Islet of Langerhans (tissue), 1 donor: ENCODE results near the gene OSBPL2.

Source experiments
- FAIRE-seq: peaks from one replicate; lab custom pipeline; 2011; peaks lifted over from hg19 to GRCh38; lab: Jason Lieb, UNC

The OSBPL2 gene

GRCh38 chr20:62301773-62302340 lies 63.5 kb downstream of the OSBPL2 start:
- no peak for FAIRE-seq

GRCh38 chr20:62302341-62303061 lies 64.2 kb downstream of the OSBPL2 start, which contains the start of gene ADRM1:
Gene ADRM1, plus strand, starts transcription at chr20:62302997. Its CDS starts 572 bp downstream, at chr20:62303569.
- no peak for FAIRE-seq

- FAIRE-seq, result no peak
Measured at GRCh38 chr20:62303062-62303339, 64.7 kb downstream of the OSBPL2 start.

GRCh38 chr20:62303340-62304226 lies 65.3 kb downstream of the OSBPL2 start:
- FAIRE-seq, result no peak

GRCh38 chr20:62304331-62305148 lies 66.2 kb downstream of the OSBPL2 start:
- FAIRE-seq, result no peak

GRCh38 chr20:62305149-62305764 lies 66.9 kb downstream of the OSBPL2 start:
- no peak for FAIRE-seq

- no peak for FAIRE-seq
Measured at GRCh38 chr20:62305765-62306413, 67.6 kb downstream of the OSBPL2 start.

- FAIRE-seq, result no peak
Measured at GRCh38 chr20:62306414-62307187, 68.3 kb downstream of the OSBPL2 start.

- no peak for FAIRE-seq
Measured at GRCh38 chr20:62307226-62308101, 69.1 kb downstream of the OSBPL2 start.

- no peak for FAIRE-seq
Measured at GRCh38 chr20:62308102-62308822, 69.9 kb downstream of the OSBPL2 start.

- no peak for FAIRE-seq
Measured at GRCh38 chr20:62309198-62309944, 71.0 kb downstream of the OSBPL2 start.

- FAIRE-seq, result no peak
Measured at GRCh38 chr20:62309947-62310756, 71.8 kb downstream of the OSBPL2 start.

GRCh38 chr20:62310757-62311121 lies 72.4 kb downstream of the OSBPL2 start:
- no peak for FAIRE-seq

GRCh38 chr20:62311150-62311549 lies 72.8 kb downstream of the OSBPL2 start:
- FAIRE-seq, result no peak

- FAIRE-seq, result no peak
Measured at GRCh38 chr20:62311832-62312661, 73.7 kb downstream of the OSBPL2 start.

- FAIRE-seq, result no peak
Measured at GRCh38 chr20:62312662-62312977, 74.3 kb downstream of the OSBPL2 start.

GRCh38 chr20:62313021-62313420 lies 74.7 kb downstream of the OSBPL2 start:
- no peak for FAIRE-seq
